GM12891 (cell line): ENCODE data around the gene DHRS7C.

ENCODE experiments used
- POLR2A ChIP-seq: IDR thresholded peaks from 2 replicates; pipeline ENCODE4 v1.6.1; 2011; ENCODE audit warnings: low read depth, low read length, control low read depth
- POLR2AphosphoS5 ChIP-seq: IDR thresholded peaks from 2 replicates; pipeline ENCODE4 v1.6.1; 2011; ENCODE audit warnings: low read depth, low read length, control low read depth

DNA sequence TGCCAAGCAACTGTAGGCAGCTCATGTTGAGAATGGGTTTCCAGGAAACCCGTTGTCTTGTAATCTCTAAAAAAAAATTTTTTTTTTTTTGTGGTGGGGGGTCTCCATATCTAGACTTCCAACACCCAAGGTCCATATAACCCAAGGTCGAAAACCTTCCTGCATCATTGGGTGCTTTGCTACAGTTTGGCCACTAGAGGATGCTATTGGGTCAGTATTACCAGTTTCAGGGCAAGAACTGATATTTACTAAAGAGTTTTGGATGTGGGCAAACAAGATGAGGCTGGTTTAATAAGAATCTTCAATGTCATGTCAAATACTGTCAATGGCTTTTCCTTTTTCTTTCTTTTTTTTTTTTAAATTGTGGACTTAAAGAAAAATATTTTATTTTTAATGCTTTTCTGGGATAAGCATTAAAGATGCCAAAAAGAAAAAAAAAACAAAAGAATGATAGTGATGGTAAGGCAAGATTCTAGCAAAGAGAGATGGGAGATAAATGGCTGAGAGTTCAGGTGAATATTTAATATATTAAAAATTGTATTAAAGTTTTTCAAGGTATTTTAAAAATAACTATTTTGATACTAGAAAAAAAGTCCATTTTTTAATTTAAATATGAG, 62.2 kb downstream of the DHRS7C start:
- TF ChIP-seq POLR2AphosphoS5 (no peak), POLR2A (no peak)
